K562 (cell line): ENCODE measurements around the gene ZBTB32. TPM values are rescaled to one million over a fixed set of nuclear protein-coding genes. Genes with fewer than 3 reads are reported as not detected.

ENCODE experiments used
- CREM ChIP-seq: IDR thresholded peaks from 2 replicates; pipeline ENCODE4 v1.6.1; 2014; ENCODE audit warnings: antibody characterized with exemption, low read depth
- HNRNPLL ChIP-seq: fragments of 200-400 bp; formaldehyde crosslinking; IDR thresholded peaks from 2 replicates; pipeline ENCODE4 v1.6.1; 2017; ENCODE audit warnings: low read length, low read depth, mild to moderate bottlenecking; ENCODE audit not compliant: poor library complexity, severe bottlenecking
- MEF2A ChIP-seq: IDR thresholded peaks from 2 replicates; pipeline ENCODE4 v1.6.1; 2011; ENCODE audit warnings: low read depth, mild to moderate bottlenecking, low read length, moderate library complexity; ENCODE audit not compliant: control insufficient read depth
- PTRF ChIP-seq: fragments of 450-650 bp; IDR thresholded peaks from 2 replicates; pipeline ENCODE4 v1.6.1; 2016; ENCODE audit warnings: mild to moderate bottlenecking, missing genetic modification characterization, missing compliant biosample characterization
- SMAD3 ChIP-seq: fragments of 450-650 bp; formaldehyde crosslinking; conservative IDR thresholded peaks from 2 replicates; pipeline ENCODE4 v1.4.0; 2020; ENCODE audit warnings: mild to moderate bottlenecking
- SREBF1 ChIP-seq: fragments of 150-350 bp; IDR thresholded peaks from 2 replicates; pipeline ENCODE4 v1.6.1; 2014; ENCODE audit warnings: antibody characterized with exemption, low read depth, low read length, borderline replicate concordance
- TRIM28 ChIP-seq: fragments of 450-650 bp; IDR thresholded peaks from 2 replicates; pipeline ENCODE4 v1.6.1; 2017
- XRCC4 ChIP-seq: IDR thresholded peaks from one replicate; pipeline ENCODE4 v1.6.1; 2011; ENCODE audit not compliant: insufficient read depth, insufficient read length; ENCODE audit errors: extremely low read depth
- ZNF197 ChIP-seq: fragments of 200-800 bp; sonication (Bioruptor generic); IDR thresholded peaks from 2 replicates; pipeline ENCODE4 v1.6.1; 2016; ENCODE audit warnings: low read depth, missing genetic modification characterization, missing compliant biosample characterization
- ZSCAN32 ChIP-seq: fragments of 450-650 bp; formaldehyde crosslinking; IDR thresholded peaks from 2 replicates; pipeline ENCODE4 v1.4.0; 2020; ENCODE audit warnings: mild to moderate bottlenecking, moderate library complexity
- polyA plus RNA-seq, 8 experiments: library from polyadenylated mRNA; depleted of rRNA in 4 of 8; stranded (reverse) in 5 of 8; unstranded in 3 of 8; fragments of >200 nt; fragmentation: Nextera tagmentation in 2 of 8; fragmentation: Illumina TruSeq in 1 of 8; extraction: Ambion mirVana in 2 of 8; extraction: Trizol in 1 of 8; gene quantifications; 2 replicates each; pipeline versions ENCODE4 v1.2.1 to v1.2.3, GENCODE V29; 2011 to 2014; ENCODE audit warnings: inconsistent platforms in 1 of 8, missing spikeins in 1 of 8
- total RNA-seq, 7 experiments: library from RNA; depleted of rRNA in 6 of 7; stranded (reverse); fragments of >200 nt in 6 of 7; fragmentation: Illumina TruSeq in 2 of 7; extraction: Trizol in 2 of 7; gene quantifications; 2 replicates each; pipeline versions ENCODE4 v1.2.1 to v1.2.3, GENCODE V29; 2011 to 2021; ENCODE audit warnings: low replicate concordance in 1 of 7
- TF ChIP-seq, protein P1 (sequence below), 2 experiments: fragments of 450-650 bp; formaldehyde crosslinking in 1 of 2; IDR thresholded peaks; 2 replicates each; pipeline versions ENCODE4 v1.4.0 to v1.6.1; 2014 to 2020; ENCODE audit warnings: mild to moderate bottlenecking in 2 of 2, borderline replicate concordance in 1 of 2, low read depth in 1 of 2
- TF ChIP-seq, protein P2 (sequence below): fragments of 450-650 bp; IDR thresholded peaks from 2 replicates; pipeline ENCODE4 v1.6.1; 2016; ENCODE audit warnings: missing biosample characterization, missing genetic modification characterization
- TF ChIP-seq, protein P3 (sequence below): fragments of 450-650 bp; IDR thresholded peaks from 2 replicates; pipeline ENCODE4 v1.6.1; 2016; ENCODE audit warnings: borderline replicate concordance

ZBTB32 gene
- total and polyA plus RNA-seq, 9 of the 15 experiments (the other 6 are each of a cell fraction or from before 2014, with no cell fraction given) = 0.20 TPM; not detected in 8

DNA sequence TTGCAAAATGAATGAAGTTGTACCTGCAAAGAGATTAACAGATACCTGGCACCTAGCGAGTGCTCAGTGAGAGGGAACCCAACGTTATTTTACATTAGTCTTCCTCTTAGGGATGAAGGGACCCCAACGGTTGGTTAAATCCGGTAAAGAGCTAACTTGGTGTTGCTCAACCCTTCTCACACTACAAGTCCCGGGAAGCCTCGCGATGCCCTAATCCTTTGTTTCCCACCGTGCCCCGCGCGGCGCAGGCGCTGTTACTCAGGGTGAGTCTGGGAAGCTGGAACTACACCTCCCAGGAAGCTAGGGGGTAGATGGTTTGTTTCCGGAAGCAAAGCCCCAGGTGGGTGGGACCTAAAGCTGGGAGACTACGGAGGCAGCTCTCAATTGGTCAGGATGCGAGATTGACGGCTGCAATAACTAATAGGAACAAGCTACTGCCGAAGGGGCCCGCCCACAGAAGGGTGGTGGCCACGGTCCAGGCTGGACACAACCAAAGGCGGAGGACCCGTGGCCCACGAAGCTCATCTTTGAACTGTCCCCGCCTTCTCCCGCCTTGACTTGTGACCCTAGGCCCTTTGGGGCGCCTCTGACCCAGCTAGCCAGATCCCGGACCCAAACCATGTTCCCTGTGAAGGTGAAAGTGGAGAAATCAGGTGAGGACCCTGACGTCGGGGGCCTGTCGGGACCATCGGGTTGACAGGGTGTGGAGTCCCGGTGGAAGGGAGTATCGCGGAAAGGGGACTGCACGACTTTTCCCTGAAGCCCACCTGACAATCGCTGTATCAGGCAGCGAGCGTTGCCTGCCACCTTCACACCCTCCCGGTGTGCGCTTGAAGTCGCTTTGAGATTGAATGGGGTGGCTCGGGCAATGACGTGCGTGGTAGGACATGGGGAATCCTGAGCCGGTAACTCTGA lies 44.0 kb downstream of the ZBTB32 start, which contains the start of gene LIN37 (continued):
- TF ChIP-seq, protein P1, sequence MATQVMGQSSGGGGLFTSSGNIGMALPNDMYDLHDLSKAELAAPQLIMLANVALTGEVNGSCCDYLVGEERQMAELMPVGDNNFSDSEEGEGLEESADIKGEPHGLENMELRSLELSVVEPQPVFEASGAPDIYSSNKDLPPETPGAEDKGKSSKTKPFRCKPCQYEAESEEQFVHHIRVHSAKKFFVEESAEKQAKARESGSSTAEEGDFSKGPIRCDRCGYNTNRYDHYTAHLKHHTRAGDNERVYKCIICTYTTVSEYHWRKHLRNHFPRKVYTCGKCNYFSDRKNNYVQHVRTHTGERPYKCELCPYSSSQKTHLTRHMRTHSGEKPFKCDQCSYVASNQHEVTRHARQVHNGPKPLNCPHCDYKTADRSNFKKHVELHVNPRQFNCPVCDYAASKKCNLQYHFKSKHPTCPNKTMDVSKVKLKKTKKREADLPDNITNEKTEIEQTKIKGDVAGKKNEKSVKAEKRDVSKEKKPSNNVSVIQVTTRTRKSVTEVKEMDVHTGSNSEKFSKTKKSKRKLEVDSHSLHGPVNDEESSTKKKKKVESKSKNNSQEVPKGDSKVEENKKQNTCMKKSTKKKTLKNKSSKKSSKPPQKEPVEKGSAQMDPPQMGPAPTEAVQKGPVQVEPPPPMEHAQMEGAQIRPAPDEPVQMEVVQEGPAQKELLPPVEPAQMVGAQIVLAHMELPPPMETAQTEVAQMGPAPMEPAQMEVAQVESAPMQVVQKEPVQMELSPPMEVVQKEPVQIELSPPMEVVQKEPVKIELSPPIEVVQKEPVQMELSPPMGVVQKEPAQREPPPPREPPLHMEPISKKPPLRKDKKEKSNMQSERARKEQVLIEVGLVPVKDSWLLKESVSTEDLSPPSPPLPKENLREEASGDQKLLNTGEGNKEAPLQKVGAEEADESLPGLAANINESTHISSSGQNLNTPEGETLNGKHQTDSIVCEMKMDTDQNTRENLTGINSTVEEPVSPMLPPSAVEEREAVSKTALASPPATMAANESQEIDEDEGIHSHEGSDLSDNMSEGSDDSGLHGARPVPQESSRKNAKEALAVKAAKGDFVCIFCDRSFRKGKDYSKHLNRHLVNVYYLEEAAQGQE (IDR thresholded peaks at IDR 0.05; ENCODE audit: borderline replicate concordance) = no peak; the same call in 1 of the 2 replicates
- TF ChIP-seq, protein P1 (CRISPR knock-in tag; IDR thresholded peaks at IDR 0.05; ENCODE audit: low read depth) = no peak
- TF ChIP-seq TRIM28 (no peak), SMAD3 (CRISPR knock-in tag) (no peak), ZSCAN32 (CRISPR knock-in tag) (no peak), MEF2A (no peak), PTRF (tag) (no peak), XRCC4 (no peak), ZNF197 (CRISPR knock-in tag) (0 out of 2 replicates have a peak, but pooled peaks have one; percentile 49), CREM (peak; percentile 89), SREBF1 (peak; percentile 59; the same call in 1 of the 2 replicates), HNRNPLL (no peak)
- TF ChIP-seq, protein P2, sequence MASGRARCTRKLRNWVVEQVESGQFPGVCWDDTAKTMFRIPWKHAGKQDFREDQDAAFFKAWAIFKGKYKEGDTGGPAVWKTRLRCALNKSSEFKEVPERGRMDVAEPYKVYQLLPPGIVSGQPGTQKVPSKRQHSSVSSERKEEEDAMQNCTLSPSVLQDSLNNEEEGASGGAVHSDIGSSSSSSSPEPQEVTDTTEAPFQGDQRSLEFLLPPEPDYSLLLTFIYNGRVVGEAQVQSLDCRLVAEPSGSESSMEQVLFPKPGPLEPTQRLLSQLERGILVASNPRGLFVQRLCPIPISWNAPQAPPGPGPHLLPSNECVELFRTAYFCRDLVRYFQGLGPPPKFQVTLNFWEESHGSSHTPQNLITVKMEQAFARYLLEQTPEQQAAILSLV (tag) = peak; percentile 48; the same call in 1 of the 2 replicates
- TF ChIP-seq, protein P3, sequence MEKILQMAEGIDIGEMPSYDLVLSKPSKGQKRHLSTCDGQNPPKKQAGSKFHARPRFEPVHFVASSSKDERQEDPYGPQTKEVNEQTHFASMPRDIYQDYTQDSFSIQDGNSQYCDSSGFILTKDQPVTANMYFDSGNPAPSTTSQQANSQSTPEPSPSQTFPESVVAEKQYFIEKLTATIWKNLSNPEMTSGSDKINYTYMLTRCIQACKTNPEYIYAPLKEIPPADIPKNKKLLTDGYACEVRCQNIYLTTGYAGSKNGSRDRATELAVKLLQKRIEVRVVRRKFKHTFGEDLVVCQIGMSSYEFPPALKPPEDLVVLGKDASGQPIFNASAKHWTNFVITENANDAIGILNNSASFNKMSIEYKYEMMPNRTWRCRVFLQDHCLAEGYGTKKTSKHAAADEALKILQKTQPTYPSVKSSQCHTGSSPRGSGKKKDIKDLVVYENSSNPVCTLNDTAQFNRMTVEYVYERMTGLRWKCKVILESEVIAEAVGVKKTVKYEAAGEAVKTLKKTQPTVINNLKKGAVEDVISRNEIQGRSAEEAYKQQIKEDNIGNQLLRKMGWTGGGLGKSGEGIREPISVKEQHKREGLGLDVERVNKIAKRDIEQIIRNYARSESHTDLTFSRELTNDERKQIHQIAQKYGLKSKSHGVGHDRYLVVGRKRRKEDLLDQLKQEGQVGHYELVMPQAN = peak; percentile 89
